Transverse colon (tissue), 4 donors: ENCODE results near the gene ZNRD2.

Experiments used
- CTCF ChIP-seq, 5 experiments: fragments of 200-600 bp in 3 of 5; fragments of 450-650 bp in 2 of 5; sonication (generic) in 3 of 5; IDR thresholded peaks; 1 replicate in 2 of 5; 2 replicates in 3 of 5; pipeline ENCODE4 v1.5.1; 2016 to 2017; ENCODE audit warnings: antibody characterized with exemption in 5 of 5, inconsistent platforms in 3 of 5, mild to moderate bottlenecking in 2 of 5, moderate library complexity in 1 of 5
- EP300 ChIP-seq: sonication (generic); formaldehyde crosslinking; IDR thresholded peaks from one replicate; pipeline ENCODE4 v1.6.1; 2017; ENCODE audit warnings: antibody characterized with exemption, low read depth
- POLR2A ChIP-seq: fragments of 450-650 bp; IDR thresholded peaks from one replicate; pipeline ENCODE4 v1.6.1; 2016; ENCODE audit warnings: antibody characterized with exemption, mild to moderate bottlenecking, moderate library complexity
- POLR2AphosphoS5 ChIP-seq, 3 donors: sonication (generic); formaldehyde crosslinking; IDR thresholded peaks; one replicate each; pipeline ENCODE4 v1.6.1; 2016; ENCODE audit warnings: antibody characterized with exemption in 3 of 3

- no peak for TF ChIP-seq CTCF (IDR thresholded peaks at IDR 0.05)
- no peak for TF ChIP-seq POLR2A
- no peak for TF ChIP-seq POLR2AphosphoS5 (IDR thresholded peaks at IDR 0.05)
- TF ChIP-seq EP300: no peak
Observed at GRCh38 chr11:65545853-65546216, 24.4 kb upstream of the ZNRD2 start.
